ENCODE results near the gene IPPK.

Gene IPPK

DNA sequence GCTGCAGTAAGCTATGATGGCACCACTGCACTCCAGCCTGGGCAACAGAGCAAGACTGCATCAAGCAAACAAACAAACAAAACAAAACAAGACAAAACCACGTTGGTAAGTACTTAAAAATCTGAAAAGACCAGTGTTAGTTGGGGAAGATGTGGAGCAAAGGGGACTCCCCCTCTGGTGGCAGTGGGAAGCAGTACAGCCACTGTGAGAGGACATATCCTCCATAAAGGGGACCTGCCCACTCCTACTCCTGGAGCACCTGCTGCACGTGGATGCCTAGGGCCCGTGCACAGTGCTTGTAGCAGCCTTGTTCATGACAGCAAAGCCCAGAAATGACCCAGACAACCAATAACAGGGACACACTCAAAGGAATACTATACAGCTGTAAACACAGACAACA, 17.0 kb upstream of the IPPK start:
- no peak for DNase-seq

DNA sequence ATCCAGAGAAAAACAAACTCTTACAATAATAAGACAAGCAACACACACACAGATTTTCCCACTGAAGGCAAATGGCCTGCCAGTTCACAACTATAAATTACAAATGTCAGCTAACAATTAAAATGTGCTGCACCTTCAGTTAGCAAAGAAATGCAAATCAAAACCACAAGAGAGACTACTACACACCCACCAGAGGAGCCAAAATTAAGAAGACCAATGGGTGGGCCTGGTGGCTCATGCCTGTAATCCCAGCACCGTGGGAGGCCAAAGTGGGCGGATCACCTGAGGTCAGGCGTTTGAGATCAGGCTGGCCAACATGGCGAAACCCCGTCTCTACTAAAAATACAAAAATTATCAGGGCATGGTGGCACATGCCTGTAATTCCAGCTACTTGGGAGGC, 15.1 kb upstream of the IPPK start:
- DNase-seq: no peak

DNA sequence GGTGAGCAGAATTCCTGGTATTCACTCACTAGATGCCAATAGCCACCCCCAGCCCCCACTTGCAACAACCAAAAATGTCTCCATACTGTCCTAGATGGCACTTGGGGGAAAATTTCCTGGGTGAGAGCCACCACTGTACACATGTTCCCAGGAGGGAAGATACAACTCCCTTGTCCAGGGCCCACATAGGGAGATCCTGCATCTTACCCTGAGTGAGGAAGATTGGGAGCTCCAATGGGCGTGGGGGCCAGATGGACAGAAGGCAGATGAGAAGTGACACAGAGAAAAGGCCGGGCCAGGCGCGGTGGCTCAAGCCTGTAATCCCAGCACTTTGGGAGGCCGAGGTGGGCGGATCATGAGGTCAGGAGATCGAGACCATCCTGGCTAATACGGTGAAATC, 12.3 kb upstream of the IPPK start:
- no peak for DNase-seq

DNA sequence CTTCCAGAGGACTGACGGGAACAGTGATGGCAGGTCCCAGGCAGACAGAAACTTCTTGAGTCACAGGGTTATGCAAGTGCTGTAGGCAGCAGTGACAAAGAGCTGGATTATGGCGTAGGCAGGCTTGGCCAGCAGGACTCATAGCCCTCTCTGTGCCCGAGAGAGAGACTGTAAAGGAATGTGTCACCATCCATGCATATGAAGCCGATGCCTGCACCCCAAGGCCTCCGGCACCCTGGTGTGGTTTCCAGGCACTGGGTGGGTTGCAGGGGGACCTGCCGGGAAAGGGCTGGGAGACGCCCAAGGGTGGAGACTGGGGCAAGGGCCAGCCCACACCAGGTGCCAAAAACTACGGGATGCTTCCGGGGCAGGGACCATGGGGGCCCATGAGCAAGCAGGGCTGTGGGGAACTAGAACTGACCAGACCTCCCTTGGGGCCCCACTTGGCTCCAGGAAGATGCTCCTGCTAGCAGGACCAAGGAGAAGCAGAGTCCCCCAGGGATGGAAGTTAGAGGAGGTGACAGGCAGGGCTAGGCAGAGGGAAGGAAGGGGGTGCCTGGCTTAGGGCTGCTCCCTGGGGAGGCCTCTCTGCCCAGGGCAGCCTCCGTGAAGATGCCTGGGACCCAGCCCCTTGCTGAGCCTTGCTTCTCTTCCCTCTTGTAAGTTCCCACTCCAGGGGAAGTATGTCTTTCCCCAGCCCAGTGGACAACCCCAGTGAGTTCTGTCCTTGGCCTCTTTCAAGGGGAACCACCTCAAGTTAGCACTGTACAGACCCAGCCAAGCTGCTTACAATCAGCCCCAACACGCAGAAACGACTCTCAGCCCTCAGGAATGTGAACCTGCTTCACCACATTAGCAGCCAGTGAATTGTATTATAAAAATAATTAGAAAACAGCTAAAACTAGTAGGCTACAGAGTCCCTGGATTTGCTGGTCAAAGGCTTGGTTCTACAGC, 10.5 kb upstream of the IPPK start:
- DNase-seq: no peak

DNA sequence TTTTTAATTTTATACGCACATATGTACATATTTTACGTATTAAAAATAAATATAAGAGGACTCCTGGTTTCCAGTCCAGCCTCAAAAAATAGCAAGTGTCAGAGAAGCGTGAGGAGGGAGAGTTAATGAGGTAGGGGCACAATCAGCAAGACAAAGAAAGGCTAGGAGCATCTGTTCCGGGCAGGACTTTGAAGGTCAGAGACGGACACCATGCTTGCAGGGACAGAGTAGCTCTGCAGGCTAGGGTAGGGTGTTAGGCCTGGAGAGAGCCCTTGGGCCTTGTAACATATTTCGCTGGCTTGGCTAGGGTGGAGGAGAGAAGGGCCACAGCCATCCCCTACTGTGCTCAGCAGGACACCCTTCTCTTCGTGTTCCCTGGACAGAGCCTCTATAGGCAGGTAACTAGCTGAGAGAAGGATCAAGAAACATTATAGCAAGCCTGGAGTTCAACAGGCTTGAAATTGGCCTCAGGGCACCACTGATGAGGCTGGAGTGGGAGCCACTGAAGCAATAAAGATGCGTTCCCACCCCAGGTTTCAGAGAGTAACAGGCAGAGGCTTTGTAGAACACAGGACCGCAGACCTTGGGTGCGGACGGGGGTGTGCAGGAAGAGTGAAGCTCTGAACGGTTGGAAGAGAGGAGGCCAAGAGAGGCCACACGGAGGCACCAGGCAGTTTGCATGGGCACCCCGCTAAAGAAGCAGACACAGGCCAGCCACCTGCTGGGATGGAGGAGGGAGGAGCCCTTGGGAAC, 9.7 kb upstream of the IPPK start:
- no peak for DNase-seq

DNA sequence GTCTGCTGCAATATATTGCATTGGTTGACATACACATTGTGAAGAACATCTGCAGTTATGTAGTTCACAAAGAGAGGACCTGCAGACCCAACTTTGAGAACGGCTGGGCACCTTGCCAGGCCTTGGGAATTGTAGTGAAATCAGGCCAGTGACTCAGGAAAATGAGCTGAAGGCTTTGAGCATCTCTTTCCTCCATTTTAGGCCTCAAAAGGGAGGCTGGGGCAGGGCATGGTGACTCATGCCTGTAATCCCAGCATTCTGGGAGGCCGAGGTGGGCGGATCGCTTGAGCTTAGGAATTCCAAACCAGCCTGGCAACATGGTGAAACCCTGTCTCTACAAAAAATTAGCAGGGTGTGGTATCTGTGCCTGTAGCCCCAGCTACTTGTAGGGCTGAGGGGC, 1.4 kb upstream of the IPPK start:
- DNase-seq: no peak

DNA sequence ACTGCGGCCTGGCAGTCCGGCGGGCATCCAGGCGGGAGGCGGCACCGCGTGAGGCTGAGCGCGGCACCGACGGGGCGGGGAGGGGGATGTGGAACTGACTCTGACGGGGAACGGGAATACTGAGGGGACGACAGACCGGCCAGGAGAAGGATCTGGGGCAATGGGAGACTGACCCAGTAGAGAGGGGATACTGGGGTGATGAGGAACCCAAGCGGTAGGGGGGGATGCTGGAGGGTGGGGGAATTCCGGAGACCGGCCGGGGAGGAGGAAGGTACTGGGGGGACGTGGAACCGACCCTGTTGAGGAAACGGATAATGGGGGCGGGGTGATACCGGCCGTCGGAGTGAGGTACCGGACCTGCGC, 423 bp downstream of the IPPK start:
- peak; percentile 24 for DNase-seq

DNA sequence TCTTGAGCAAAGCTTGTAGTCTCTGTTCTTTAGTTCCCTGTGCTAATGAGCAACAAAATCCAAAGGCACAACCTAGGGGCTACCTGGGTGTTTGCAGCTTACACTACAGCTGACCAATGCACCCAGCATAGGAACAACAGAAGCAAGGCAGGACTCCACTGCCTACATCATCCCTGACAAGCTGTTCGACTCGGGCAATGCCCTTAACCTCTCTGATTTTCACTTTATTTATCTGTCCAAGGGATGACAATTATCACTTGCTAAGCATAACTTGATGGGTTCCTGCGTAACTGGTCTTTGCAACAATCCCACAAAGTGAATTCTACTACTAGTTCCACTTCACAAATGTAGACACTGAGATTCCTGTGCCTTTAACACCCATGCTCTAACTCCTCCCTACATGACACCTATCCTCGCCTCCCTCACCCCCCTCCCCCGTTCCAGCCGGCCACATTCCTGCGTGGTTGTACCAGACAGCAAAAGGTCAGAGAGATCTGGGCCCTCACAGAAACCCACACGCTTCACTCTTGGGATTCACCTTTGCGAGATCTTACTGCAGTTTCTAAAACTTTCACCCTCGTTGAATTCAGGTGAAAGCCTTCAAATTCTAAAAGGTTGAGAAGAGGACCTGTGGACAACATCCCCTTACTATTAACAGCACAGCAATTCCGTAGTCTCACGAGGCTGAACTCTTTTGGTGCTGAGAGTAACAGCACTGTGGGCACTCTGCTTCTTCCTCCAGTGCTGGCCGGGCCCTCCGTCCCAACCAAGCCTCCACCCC, 995 bp downstream of the IPPK start:
- peak; percentile 25 to 37 for DNase-seq

DNA sequence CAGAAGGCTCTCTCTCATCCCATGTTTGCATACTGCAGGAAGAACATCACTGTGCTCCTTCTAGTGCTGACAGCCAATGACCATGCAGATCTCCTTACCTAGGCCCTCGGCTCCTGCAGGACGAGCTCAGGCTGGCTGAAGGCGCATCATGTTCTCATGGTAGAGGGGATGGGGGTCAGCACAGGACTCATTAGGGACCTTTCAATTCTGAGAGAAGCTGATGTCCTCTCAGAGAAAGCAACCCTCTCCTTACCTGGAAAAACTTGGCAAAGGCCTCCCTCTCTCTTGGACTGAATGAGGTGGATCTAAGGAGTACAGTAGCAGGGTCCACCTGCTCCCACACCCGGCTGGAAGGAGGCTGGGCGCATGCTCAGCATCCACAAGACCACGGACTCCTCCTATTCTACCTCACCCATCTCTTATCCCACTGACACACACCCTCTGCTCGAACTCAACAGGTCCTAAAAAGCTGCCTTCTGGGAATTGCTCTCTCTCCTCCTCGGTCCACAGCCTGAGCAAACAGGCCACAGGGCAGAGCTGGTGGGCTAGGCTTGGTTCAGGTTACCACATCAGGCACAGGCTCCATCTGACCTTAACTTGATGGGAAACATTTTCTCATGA, 2.9 kb downstream of the IPPK start:
- DNase-seq: no peak

DNA sequence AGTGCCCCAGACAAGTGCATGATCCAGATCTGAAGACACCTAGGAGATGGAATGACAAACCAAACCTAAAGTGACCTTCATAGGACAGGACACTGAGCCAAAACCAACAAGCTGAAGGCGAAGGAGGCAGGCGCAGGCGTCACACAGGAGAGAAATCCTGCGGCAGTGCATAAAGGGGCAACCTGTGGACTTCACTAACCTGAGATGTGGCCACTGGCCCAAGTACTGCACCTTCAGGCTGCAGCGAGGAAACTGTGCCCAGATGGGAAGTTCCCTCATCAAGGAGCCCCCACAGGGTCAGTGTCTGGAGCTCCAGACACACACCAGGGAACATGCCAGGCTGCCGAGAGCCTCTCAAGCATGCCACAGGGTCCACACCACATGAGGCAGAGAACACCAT, 3.7 kb downstream of the IPPK start:
- DNase-seq: no peak

DNA sequence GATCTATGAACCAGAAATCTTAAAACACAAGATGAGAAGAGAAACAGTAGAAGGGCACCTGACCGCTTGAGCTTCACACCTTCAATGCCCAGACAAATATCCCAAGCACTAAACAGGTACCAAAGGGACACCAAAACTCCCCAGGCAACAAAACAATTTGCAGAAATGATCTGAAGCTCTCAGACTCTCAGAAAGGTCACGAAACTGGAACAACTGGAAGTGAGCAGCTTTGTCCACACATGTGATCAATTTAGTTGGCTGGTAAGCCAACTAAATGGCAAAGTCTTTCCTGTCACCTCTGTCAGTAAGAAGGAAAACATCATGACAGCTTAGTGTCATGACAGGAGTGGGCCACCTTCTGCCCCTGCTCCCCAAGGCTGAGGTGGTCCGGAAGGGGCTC, 4.1 kb downstream of the IPPK start:
- no peak for DNase-seq

DNA sequence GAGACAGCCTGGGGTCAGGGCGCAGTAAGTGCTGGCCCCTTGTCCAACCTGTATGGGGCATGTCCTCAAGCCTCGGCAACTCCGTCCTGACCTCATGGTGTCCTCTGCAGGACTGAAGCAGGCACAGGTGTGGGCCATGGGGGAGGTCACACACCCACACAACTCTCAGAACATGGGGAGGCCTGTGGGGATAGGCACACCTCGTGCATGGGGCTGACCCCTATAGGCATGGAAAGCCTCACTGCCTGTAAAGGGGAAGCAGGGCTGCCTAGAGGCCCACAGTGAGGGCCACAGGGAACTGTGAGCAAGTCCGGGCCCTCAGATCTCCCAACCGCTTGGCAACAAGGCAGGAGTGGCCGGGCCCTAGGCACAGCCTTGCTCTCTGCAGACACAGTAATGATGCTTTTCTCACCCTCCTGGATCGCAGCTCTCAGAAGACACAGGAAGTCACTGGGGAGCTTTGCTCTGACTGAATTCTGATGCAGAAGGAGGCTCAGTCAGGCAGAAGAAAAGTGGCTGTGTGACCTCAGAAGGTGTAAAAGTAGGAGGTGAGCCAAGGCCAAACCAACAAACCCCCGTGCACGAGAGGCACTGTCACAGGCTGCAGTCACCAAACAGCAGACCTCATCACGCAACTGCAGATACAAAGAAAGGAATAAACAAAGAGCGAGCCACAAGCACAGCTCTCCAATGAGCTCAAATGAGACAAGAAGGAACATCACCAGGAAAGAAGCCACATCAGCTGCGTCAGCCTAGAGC, 5.4 kb downstream of the IPPK start:
- DNase-seq: peak in 1 of 2 donors; percentile 2

DNA sequence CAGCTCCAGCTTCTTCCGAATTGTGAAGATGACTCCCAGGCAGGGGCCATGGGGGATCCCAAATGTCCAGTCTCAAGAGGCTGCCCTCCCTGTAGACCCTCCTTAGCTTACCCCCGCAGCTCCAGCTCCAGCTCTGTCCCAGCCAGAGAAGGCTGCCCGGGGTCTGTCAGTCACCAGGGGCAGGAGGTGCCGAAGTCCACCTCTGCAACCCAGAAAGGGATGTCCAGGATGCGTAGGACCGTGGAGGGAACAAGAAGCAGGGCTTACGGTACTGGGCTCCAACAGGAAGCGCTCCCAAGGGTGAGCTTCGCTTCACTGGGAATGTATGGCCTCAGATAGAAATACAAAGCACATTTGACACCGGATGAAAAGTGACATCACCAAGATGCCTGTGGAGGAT, 6.0 kb downstream of the IPPK start:
- no peak for DNase-seq

DNA sequence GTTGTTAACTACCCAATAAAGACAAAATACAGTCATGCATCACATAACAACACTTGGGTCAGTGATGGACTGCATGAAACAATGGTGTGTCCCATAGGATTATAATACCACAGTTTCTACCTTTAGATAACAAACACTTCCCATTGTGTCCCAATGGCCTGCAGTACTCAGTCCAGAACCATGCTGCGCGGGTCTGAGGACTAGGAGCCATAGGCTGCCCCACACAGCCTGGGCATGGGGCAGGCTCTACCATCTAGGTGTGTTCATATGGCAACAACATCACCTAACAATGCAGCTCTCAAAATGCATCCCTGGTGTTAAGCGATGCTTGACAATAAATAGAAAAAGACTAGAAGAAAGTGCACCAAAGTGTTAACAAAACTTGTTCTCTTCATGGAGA, 6.8 kb downstream of the IPPK start:
- DNase-seq: no peak

DNA sequence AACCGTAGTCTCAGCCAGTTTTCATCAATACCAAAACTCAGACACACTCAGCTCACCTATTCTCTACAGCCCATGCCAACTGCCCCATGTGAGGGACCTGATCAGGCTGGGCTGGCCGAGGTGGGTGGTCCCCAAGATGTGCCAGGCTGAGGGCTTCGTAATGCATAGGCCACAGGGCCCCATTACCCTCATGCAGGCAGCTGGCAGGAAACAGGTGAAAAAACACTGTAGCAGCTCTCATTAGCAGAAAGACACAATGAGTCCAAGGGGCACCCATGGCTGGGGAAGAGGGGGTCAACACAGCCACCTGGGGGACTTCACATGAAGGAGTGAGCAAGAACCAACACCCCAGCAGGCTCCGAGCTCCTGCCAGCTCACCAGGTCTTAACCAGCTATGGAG, 8.2 kb downstream of the IPPK start:
- DNase-seq: no peak

DNA sequence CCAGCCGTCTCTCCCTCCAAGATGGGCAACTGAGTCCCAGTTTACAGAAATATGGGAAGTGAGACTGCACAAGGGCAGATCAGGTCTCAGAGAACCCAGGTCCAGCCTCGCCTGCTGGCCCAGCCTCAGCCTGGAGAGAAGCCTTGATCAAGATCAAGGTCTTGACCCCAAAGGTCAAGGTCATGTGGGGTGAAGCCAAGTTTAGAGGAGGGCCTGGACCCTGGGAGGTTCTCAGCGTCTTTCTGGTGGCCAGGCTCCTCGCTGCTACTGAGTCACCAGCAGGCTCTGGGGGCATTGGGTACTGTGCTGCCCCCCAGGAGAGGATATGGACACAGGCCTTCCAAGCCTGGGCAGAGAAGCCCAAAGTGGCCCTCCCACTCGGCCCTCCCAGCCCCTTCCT, 8.8 kb downstream of the IPPK start:
- no peak for DNase-seq

DNA sequence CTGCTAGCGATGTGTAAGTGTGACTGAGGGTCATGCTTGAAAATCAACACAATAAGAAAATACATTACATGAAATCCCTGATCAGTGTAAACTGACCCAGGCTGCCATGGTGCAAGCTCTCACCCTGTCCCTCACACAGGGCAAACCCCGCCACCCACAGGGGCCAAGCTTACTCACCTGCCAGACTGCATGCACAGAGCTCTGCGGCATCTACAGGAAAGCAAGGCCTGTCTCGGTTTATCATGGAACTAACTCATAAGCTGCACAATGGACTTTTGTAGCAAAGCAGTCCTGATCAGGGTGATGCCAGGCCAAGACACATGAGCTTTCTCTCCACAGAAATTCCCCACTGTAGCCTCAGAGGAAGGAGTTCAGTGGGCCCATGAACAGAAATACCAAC, 9.7 kb downstream of the IPPK start:
- DNase-seq: no peak

DNA sequence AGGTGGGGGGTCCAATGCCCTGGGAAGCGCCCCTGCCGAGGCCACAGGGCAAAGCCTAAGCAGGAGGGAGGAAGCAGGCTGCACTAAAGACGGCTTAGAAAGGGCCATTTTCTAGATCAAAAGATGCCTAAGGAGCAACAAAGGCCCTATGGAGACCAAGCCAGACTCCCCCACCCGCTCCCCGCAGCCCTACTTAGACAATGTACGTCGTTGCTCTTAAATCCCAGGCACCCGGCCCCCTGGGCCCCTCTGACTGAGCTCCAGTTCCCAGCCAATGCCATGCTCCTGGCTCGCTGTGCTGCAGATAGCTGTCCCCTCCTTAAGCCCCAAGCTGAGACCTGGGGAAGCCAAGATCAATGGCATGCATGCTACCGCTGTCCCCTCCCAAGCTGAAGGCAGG, 10.3 kb downstream of the IPPK start:
- no peak for DNase-seq

DNA sequence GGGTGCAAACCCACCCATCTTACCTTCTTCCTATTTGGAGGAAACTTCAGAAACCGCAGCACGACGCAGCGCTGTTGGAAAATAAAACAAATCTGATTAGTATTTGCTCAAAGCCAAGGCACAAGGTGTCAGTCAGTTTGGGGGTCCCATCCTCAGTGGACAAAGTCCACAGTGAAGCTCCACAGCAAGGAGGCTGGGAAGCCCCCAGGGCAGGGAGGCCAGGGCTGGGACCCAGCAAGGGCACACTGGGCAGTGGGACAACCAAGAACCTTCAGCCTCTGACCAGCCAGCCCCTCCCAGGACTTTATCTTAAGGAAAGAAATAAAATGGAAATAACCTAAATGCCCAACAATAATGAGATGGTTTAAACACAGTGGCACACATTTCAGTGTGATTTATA, 11.3 kb downstream of the IPPK start:
- no peak for DNase-seq

DNA sequence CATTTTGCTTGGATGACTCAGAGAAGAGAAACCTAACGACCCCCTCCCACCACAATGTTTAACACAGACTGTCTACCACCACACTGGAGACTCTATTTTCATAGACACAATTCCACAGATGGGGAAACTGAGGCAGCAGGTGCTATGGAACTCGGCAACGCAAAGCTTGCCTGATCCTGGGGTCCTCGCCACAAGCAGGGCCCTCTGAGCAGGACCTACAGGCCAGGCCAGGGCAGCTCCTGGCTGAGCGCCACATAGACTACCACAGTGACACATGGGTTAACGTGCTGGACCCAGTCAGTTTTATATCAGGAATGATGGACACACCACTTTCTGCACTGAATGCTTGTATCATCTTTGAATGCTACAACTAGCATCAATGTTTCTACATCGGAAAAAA, 11.8 kb downstream of the IPPK start:
- DNase-seq: no peak

DNA sequence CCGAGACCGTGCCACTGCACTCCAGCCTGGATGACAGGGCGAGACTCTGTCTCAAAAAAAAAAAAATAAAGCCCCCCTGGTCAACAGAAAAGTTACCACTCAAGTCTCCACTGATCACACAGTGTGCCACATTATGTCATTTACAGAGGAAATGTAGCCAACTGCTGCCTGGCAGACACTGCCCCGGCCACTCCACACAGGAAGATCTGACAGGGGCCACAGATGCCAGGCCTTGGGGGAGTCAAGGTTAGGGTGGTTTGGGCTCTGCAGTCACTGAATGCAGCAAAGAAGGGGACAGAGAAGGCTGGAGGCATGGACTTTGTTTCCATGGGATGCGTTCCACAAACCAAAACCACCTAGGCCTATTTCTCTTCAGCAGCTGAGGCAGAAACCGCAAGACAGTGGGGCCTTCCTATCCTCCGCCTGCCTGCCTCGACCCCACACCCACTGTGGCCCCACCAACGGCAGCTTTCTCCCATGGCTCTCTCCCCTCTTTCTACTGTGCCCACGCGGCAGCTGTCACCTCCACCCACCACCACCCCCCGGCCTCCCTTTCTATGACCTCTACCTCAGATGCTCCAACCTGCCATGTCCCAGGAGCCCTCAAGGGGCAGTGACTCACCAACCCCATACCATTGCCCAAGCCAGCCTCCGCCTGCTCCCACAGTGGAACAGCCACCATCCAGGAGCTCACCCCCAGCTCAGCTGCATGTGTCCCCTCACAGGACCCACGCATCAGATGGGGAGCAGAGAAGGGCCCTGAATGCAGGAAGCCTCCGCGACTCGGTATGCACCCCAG, 12.4 kb downstream of the IPPK start:
- no peak for DNase-seq

DNA sequence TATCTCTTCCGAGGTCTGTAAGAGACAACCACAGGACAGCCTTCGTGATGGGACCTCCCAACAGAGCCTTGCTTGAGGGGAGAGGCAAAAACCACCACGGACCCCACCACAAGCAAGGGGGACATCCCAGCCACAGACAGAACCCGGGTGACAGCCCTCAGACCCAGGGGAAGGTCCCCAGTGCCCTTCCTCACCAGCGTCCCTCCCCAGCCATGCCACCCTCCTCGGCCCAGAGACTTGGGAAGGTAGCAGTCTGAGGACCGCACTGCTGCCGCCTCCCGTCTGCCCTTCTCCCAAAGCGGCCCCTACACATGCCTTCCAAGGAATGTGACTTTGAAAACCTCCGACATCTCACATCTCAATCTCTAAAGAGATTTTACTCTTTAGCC, 13.4 kb downstream of the IPPK start:
- no peak for DNase-seq

Data from stimulated activated CD4-positive, alpha-beta T cell treated with anti-CD3 and anti-CD28 coated beads, Interleukin-2, amount 100 ng/mL, for 48 hours (primary cell).